ENCODE results near the gene LRRC58. TPM values are rescaled to one million over a fixed set of nuclear protein-coding genes. Genes with fewer than 3 reads are reported as not detected.
A peak's percentile ranks its signal among the peaks of the same experiment; 100 is the strongest.

Gene LRRC58
- total RNA-seq, 1 donor from 2014 or later: 31.9 TPM

DNA sequence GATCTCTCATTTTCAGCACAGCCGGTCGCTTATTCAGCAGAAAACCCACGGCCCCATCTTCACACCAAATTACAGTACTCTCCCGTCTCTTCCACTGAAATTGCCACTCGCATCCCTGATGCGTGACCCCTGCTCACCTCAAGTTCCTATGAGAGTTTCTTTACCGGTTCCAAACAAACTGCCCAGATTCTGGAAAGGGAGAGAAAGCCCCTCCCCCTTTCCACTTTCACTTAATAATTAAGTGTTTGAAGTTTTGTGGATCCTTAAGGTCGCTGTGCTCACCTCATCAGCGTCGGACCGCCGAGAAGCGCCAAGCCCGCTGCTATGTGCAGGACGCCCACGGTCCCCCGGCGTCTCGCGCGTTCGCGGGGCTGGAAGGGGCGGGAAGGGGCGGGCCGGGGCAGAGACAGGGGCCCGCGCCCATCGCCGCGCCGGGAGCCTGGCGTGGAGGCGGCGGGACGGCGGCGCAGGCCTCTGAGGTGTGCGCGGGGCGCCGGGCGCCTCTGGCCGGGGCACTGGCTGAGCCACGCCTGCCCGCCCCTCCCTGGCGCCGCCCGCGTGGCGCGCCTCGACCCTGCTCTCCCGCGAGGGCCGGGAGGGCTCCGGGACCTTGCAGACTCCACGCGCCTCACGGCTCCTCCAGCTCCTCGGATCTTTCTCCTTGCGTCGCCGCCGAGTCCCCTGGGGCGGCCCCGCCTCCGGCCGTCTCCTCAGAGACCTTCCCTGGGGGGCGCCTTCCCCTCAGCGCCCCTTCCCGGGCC lies 64.2 kb downstream of the LRRC58 start, which contains the start of gene GPR156:
GPR156 (minus strand) TSS at position 476 of the 761 bp plus-strand sequence. CDS start 41,124 bp downstream, outside the sequence.
- Histone ChIP-seq H3K27me3 (ENCODE audit: control insufficient read depth, insufficient read depth, low read length) (no peaks in the 10 kb centered on the region), H3K36me3 (ENCODE audit: control insufficient read depth, insufficient read depth, low read length) (no peaks in the 10 kb centered on the region), H3K4me3 (ENCODE audit: low read depth, low read length) (peak within 1 kb of the TSS; percentile 48)
- TF ChIP-seq, protein P1, sequence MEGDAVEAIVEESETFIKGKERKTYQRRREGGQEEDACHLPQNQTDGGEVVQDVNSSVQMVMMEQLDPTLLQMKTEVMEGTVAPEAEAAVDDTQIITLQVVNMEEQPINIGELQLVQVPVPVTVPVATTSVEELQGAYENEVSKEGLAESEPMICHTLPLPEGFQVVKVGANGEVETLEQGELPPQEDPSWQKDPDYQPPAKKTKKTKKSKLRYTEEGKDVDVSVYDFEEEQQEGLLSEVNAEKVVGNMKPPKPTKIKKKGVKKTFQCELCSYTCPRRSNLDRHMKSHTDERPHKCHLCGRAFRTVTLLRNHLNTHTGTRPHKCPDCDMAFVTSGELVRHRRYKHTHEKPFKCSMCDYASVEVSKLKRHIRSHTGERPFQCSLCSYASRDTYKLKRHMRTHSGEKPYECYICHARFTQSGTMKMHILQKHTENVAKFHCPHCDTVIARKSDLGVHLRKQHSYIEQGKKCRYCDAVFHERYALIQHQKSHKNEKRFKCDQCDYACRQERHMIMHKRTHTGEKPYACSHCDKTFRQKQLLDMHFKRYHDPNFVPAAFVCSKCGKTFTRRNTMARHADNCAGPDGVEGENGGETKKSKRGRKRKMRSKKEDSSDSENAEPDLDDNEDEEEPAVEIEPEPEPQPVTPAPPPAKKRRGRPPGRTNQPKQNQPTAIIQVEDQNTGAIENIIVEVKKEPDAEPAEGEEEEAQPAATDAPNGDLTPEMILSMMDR (IDR thresholded peaks at IDR 0.05; ENCODE audit: insufficient read depth, low read length, poor library complexity, severe bottlenecking): no peak
- no peak for DNase-seq (ENCODE audit: low read depth)

DNA sequence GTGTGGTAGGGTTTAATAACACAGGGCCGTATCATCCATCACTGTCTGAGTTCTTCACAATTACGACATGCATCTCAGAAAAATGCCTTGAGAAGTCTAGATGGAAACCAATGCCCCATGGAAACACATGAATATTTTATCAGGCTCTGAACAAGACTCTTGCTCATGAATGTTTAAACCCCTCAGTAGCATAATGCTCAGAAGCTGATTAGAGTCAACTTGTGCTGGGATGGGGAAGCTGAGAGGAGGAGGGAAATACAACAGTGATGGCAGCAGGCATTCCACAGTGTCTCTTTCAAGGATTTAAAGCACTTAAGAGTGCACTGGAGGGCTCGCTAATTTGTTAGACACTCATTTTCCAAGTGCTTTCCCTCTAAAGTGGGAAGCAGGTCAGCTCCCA lies 67.9 kb downstream of the LRRC58 start:
- Histone ChIP-seq H3K36me3 (ENCODE audit: control insufficient read depth, insufficient read depth, low read length) (no peaks in the 10 kb centered on the region), H3K4me3 (ENCODE audit: low read depth, low read length) (no peak overlapping the region), H3K27me3 (ENCODE audit: control insufficient read depth, insufficient read depth, low read length) (no peaks in the 10 kb centered on the region)
- TF ChIP-seq, protein P1 (IDR thresholded peaks at IDR 0.05; ENCODE audit: insufficient read depth, low read length, poor library complexity, severe bottlenecking): no peak
- no peak for DNase-seq (ENCODE audit: low read depth)

DNA sequence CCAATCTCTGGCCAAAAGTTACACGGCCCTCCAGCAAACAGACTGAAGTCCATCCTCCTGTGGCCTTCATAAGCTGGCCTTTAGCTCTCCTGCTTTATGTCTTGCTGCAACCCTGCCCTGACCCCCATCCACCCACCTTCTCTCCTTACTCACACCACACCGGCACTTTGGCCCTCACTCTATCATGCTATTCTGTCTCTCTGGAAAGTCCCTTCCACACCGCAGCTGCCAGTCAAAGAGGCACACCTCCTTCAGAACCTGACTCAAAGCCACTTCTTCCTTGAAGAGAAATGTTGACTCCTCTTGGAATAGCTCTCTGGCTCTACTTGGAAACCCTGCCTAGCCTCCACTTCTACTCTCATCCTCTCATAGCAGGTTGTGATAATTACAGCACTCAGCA lies 68.6 kb downstream of the LRRC58 start:
- Histone ChIP-seq H3K36me3 (ENCODE audit: control insufficient read depth, insufficient read depth, low read length) (no peaks in the 10 kb centered on the region), H3K4me3 (ENCODE audit: low read depth, low read length) (no peak overlapping the region), H3K27me3 (ENCODE audit: control insufficient read depth, insufficient read depth, low read length) (no peaks in the 10 kb centered on the region)
- DNase-seq (ENCODE audit: low read depth): no peak
- TF ChIP-seq, protein P1 (IDR thresholded peaks at IDR 0.05; ENCODE audit: insufficient read depth, low read length, poor library complexity, severe bottlenecking): no peak

DNA sequence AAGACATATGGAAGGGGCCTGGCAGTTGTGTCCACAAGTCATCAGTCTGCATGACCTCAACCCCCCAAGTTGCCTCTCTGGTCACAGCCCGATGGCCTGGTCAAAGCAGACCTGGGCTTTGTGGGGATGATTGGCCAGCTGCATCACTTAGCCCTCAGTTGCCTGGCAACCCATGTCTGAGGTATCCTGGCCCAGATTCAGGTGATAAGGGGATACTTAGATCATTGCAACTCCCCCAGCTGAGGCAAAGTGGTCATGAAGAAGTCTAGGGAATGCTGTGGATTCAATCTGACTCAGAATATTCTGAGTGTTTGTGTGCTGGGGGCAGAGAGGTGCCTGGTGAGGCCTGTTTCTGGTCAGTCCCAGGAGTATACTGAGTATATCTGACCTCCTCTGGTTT lies 69.1 kb downstream of the LRRC58 start:
- no peaks in the 10 kb centered on the region for H3K36me3 ChIP-seq (ENCODE audit: control insufficient read depth, insufficient read depth, low read length)
- TF ChIP-seq, protein P1 (IDR thresholded peaks at IDR 0.05; ENCODE audit: insufficient read depth, low read length, poor library complexity, severe bottlenecking): no peak
- H3K4me3 ChIP-seq (ENCODE audit: low read depth, low read length): no peak overlapping the region
- no peak for DNase-seq (ENCODE audit: low read depth)
- H3K27me3 ChIP-seq (ENCODE audit: control insufficient read depth, insufficient read depth, low read length): no peaks in the 10 kb centered on the region

DNA sequence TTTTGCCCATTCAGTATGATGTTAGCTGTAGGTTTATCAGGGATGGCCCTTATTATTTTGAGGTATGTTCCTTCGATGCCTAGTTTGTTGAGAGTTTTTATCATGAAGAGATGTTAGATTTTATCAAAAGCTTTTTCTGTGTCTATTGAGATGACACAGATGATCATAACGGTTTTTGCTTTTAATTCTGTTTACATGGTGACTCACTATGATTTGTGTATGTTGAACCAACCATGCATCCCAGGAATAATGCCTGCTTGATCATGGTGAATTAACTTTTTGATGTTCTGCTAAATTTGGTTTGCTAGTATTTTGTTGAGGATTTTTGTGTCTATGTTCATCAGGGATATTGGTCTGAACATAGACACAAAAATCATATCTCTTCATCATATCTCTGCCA lies 72.4 kb downstream of the LRRC58 start:
- Histone ChIP-seq H3K27me3 (ENCODE audit: control insufficient read depth, insufficient read depth, low read length) (no peaks in the 10 kb centered on the region), H3K36me3 (ENCODE audit: control insufficient read depth, insufficient read depth, low read length) (no peaks in the 10 kb centered on the region), H3K4me3 (ENCODE audit: low read depth, low read length) (no peak overlapping the region)
- DNase-seq (ENCODE audit: low read depth): no peak
- TF ChIP-seq, protein P1 (IDR thresholded peaks at IDR 0.05; ENCODE audit: insufficient read depth, low read length, poor library complexity, severe bottlenecking): no peak

DNA sequence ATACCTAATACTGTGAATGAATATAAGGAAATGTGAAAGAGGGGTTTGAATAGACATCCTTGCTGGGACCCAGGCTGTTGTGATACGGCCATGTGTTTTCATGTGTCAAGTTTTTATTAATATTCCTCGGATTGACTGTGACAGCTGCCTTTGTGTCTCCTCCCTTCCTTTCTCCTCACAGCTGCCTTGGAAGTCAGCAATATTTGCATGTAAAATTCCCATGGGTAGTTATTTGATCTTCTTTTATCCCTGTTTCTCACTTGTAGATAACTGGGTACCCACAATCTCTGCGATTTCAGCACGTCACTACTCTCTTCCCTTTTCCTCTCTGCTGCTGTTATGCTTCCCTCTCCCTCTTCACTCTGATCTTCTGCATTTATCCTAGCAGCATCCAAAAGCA lies 73.5 kb downstream of the LRRC58 start:
- TF ChIP-seq, protein P1 (IDR thresholded peaks at IDR 0.05; ENCODE audit: insufficient read depth, low read length, poor library complexity, severe bottlenecking): no peak
- H3K36me3 ChIP-seq (ENCODE audit: control insufficient read depth, insufficient read depth, low read length): no peaks in the 10 kb centered on the region
- no peaks in the 10 kb centered on the region for H3K27me3 ChIP-seq (ENCODE audit: control insufficient read depth, insufficient read depth, low read length)
- no peak for DNase-seq (ENCODE audit: low read depth)
- no peak overlapping the region for H3K4me3 ChIP-seq (ENCODE audit: low read depth, low read length)

Data from kidney epithelial cell (primary cell).